Heart left ventricle (tissue), 16 donors: ENCODE data around the gene CADM2. TPM values are rescaled to one million over a fixed set of nuclear protein-coding genes. Genes with fewer than 3 reads are reported as not detected.
"Not testable (repeated sequence)": the region's sequence is repeated elsewhere in the genome, so short reads cannot be mapped to it uniquely, and the experiment has no call there.

Source experiments
- ATAC-seq, 4 donors: fragments of 200-7000 bp; cut with Tn5 transposase; one replicate each; pipeline ENCODE4 v1.9.1; 2020 to 2022; ENCODE audit warnings: moderate library complexity in 4 of 4, mild to moderate bottlenecking in 3 of 4, moderate number of reproducible peaks in 1 of 4
- DNase-seq, 5 donors: peaks; one replicate each; pipeline ENCODE4 v3.0.0-alpha.2; 2020
- H3K27ac ChIP-seq, 12 donors: fragments of 200-600 bp; sonication (generic) in 4 of 12; one replicate each; pipeline versions ENCODE4 v1.5.0 to v1.8.0; 2016 to 2022; ENCODE audit warnings: mild to moderate bottlenecking in 2 of 12
- H3K27me3 ChIP-seq, 9 donors: fragments of 200-600 bp; sonication (generic) in 2 of 9; one replicate each; pipeline versions ENCODE4 v1.5.1 to v1.8.0; 2016 to 2022; ENCODE audit warnings: mild to moderate bottlenecking in 3 of 9
- H3K36me3 ChIP-seq, 9 donors: fragments of 200-600 bp; sonication (generic) in 2 of 9; one replicate each; pipeline versions ENCODE4 v1.5.0 to v1.8.0; 2018 to 2022; ENCODE audit warnings: mild to moderate bottlenecking in 2 of 9
- H3K4me1 ChIP-seq, 12 donors: fragments of 200-600 bp; sonication (generic) in 4 of 12; one replicate each; pipeline versions ENCODE4 v1.5.0 to v1.8.0; 2016 to 2022; ENCODE audit warnings: mild to moderate bottlenecking in 3 of 12
- H3K4me3 ChIP-seq, 12 donors: fragments of 200-600 bp; sonication (generic) in 4 of 12; one replicate each; pipeline versions ENCODE4 v1.5.0 to v1.8.0; 2017 to 2022; ENCODE audit warnings: mild to moderate bottlenecking in 9 of 12, moderate library complexity in 4 of 12
- H3K9me3 ChIP-seq, 12 donors: fragments of 200-600 bp; sonication (generic) in 4 of 12; one replicate each; pipeline versions ENCODE4 v1.5.0 to v1.8.0; 2016 to 2022; ENCODE audit warnings: mild to moderate bottlenecking in 1 of 12
- CTCF ChIP-seq, 12 donors: fragments of 200-600 bp; sonication (generic) in 4 of 12; IDR thresholded peaks; one replicate each; pipeline versions ENCODE4 v1.5.0 to v1.8.0; 2018 to 2022; ENCODE audit warnings: antibody characterized with exemption in 12 of 12, mild to moderate bottlenecking in 5 of 12
- POLR2A ChIP-seq, 2 donors: fragments of 450-650 bp; IDR thresholded peaks; one replicate each; pipeline ENCODE4 v1.6.1; 2017; ENCODE audit warnings: antibody characterized with exemption in 2 of 2, mild to moderate bottlenecking in 2 of 2, moderate library complexity in 2 of 2
- WGBS, 4 donors: extraction: QIAGEN DNeasy Blood & Tissue Kit in 2 of 4; methylation state at CpG; one replicate each; pipeline versions ENCODE4 v1.1.5 to v1.1.7; 2013 to 2018; 5-methylcytosine and 5-hydroxymethylcytosine counted together
- intact Hi-C, 10 donors: fragments of 100-400 bp; cut with DNase I; formaldehyde crosslinking; loops; one replicate each; pipeline versions ENCODE4 v1.11.1 to v1.14.2; 2022
- polyA plus RNA-seq, 2 donors: library from polyadenylated mRNA; stranded (reverse); fragments of 200-250 nt; gene quantifications; one replicate each; pipeline ENCODE4 v1.2.3, GENCODE V29; 2013
- total RNA-seq, 9 donors: library from RNA; depleted of rRNA in 2 of 9; stranded (reverse); fragments of >200 nt in 2 of 9; fragmentation: NEBNext Ultra II Directional in 3 of 9; extraction: Animal tissue kit (Norgen Biotek cat#: 25700) in 3 of 9; gene quantifications; one replicate each; pipeline versions ENCODE4 v1.1.0 to v1.2.4, GENCODE V29; 2016 to 2023
- donor health status: ischemic (EF 13 %, LVEDD 7.1; RV severe dilation, severe dysfunction).
- donor health status: healthy with polysubstance abuse.
- donor health status: DM: no; HTN: yes; CAD: no.
- donor health status: DM: no; HTN: no; CAD: no.
- donor health status: ischemic (EF 25% LVEDD 6.9; RV normal size, moderate dysfunction).
- donor health status: ischemic (EF 25% LVEDD 5.7; RV mildly dilated, moderate dysfunction).
- donor health status: healthy.
- donor health status: DM: yes; HTN: yes; CAD: no.
- donor health status: ischemic (EF 35%, LVEDD 5.7; RV mildly dilated, moderate dysfunction).
- donor health status: nonischemic (EF 11% LVEDD 7.7; RV severe dilation, severe dysfunction).
- donor health status: DM: yes; HTN: yes; CAD: no.
- donor health status: PGD.
- donor health status: ischemic (EF 29% LVEDD 5.4; RV normal size, mild dysfunction).
- donor health status: nonischemic (EF 23%, LVEDD 6.1; RV moderate dilation, normal function).

The CADM2 gene
- total and polyA plus RNA-seq, 11 donors = 0.19 to 2.3 (median 0.69) TPM

- H3K27me3 ChIP-seq = no peaks in the 10 kb centered on the region
- no peak for ATAC-seq
- no peak for TF ChIP-seq POLR2A (IDR thresholded peaks at IDR 0.05)
- no peak for TF ChIP-seq CTCF (IDR thresholded peaks at IDR 0.05)
- H3K9me3 ChIP-seq = peaks cover 0 to 3% (median 0%) of the 10 kb centered on the region in 12 donors
- no peak overlapping the region for H3K27ac ChIP-seq
- H3K36me3 ChIP-seq = no peaks in the 10 kb centered on the region
- intact Hi-C loops = no loop called here
- H3K4me1 ChIP-seq = no peaks in the 10 kb centered on the region
- H3K4me3 ChIP-seq = no peak overlapping the region
- 27 to 38% (median 34%) methylated on average over 3 of the region's 3 CpGs for WGBS, 4 donors
- no peak for DNase-seq
These were observed 189.2 kb downstream of the CADM2 start for GRCh38 chr3:85148036-85148435.

- H3K4me3 ChIP-seq = no peak overlapping the region
- no peak for TF ChIP-seq CTCF (IDR thresholded peaks at IDR 0.05)
- no peak for TF ChIP-seq POLR2A (IDR thresholded peaks at IDR 0.05)
- no peaks in the 10 kb centered on the region for H3K4me1 ChIP-seq
- DNase-seq (no peak), ATAC-seq (no peak)
- H3K27ac ChIP-seq = no peak overlapping the region
- H3K36me3 ChIP-seq = no peaks in the 10 kb centered on the region
- peaks cover 0 to 7% (median 0%) of the 10 kb centered on the region in 12 donors for H3K9me3 ChIP-seq
- WGBS, 4 donors = 71 to 80% (median 79%) methylated on average over 1 of the region's 1 CpG
- intact Hi-C loops = no loop called here
- H3K27me3 ChIP-seq = no peaks in the 10 kb centered on the region
These were observed 192.8 kb downstream of the CADM2 start for GRCh38 chr3:85151555-85151954.

- intact Hi-C loops, H3K4me3 ChIP-seq, H3K9me3 ChIP-seq, DNase-seq, H3K36me3 ChIP-seq, H3K27me3 ChIP-seq, H3K27ac ChIP-seq, ATAC-seq, H3K4me1 ChIP-seq: not testable (repeated sequence)
- 92 to 99% (median 94%) methylated on average over 5 to 7 of the region's 7 CpGs for WGBS, 4 donors
These were observed 194.5 kb downstream of the CADM2 start for GRCh38 chr3:85153279-85153678.

GRCh38 chr3:85159376-85159775 lies 200.6 kb downstream of the CADM2 start:
- Histone ChIP-seq H3K27ac (no peak overlapping the region), H3K27me3 (no peaks in the 10 kb centered on the region), H3K4me1 (no peaks in the 10 kb centered on the region), H3K4me3 (no peak overlapping the region), H3K36me3 (no peaks in the 10 kb centered on the region), H3K9me3 (peaks cover 0 to 7% (median 0%) of the 10 kb centered on the region in 12 donors)
- ATAC-seq (no peak), DNase-seq (no peak)
- intact Hi-C loops = no loop called here
- WGBS, 4 donors = 50 to 60% (median 54%) methylated on average over 5 of the region's 5 CpGs
- TF ChIP-seq CTCF (IDR thresholded peaks at IDR 0.05) (no peak), POLR2A (IDR thresholded peaks at IDR 0.05) (no peak)

- WGBS, 4 donors = 77 to 81% (median 79%) methylated on average over 7 of the region's 7 CpGs
- H3K4me3 ChIP-seq = no peak overlapping the region
- intact Hi-C loops = no loop called here
- TF ChIP-seq CTCF (IDR thresholded peaks at IDR 0.05) (no peak), POLR2A (IDR thresholded peaks at IDR 0.05) (no peak)
- no peak overlapping the region for H3K27ac ChIP-seq
- no peaks in the 10 kb centered on the region for H3K36me3 ChIP-seq
- DNase-seq (no peak), ATAC-seq (no peak)
- no peaks in the 10 kb centered on the region for H3K27me3 ChIP-seq
- no peaks in the 10 kb centered on the region for H3K4me1 ChIP-seq
- peaks cover 0 to 7% (median 0%) of the 10 kb centered on the region in 12 donors for H3K9me3 ChIP-seq
These were observed 202.8 kb downstream of the CADM2 start for GRCh38 chr3:85161544-85161943.
